Osteocyte (in vitro differentiated cells): Measurements from ENCODE around the gene RHBDF1. TPM values are rescaled to one million over a fixed set of nuclear protein-coding genes. Genes with fewer than 3 reads are reported as not detected.
A peak's percentile ranks its signal among the peaks of the same experiment; 100 is the strongest.
"Not testable (repeated sequence)": the region's sequence is repeated elsewhere in the genome, so short reads cannot be mapped to it uniquely, and the experiment has no call there.

ENCODE experiments used
- DNase-seq: peaks from one replicate; pipeline ENCODE4 v3.0.0; 2021; ENCODE audit warnings: mixed read lengths; ENCODE audit not compliant: unreplicated experiment; ENCODE audit errors: extremely low spot score
- H3K27ac Mint-ChIP-seq: one replicate; pipeline ENCODE4 v1.8.0; 2021; ENCODE audit warnings: mild to moderate bottlenecking, mixed read lengths; ENCODE audit not compliant: unreplicated experiment
- H3K27me3 Mint-ChIP-seq: one replicate; pipeline ENCODE4 v1.8.0; 2021; ENCODE audit warnings: mixed read lengths; ENCODE audit not compliant: unreplicated experiment
- H3K36me3 Mint-ChIP-seq: one replicate; pipeline ENCODE4 v1.8.0; 2021; ENCODE audit warnings: mixed read lengths; ENCODE audit not compliant: unreplicated experiment
- H3K4me1 Mint-ChIP-seq: one replicate; pipeline ENCODE4 v1.8.0; 2021; ENCODE audit warnings: mixed read lengths; ENCODE audit not compliant: unreplicated experiment
- H3K4me3 Mint-ChIP-seq: one replicate; pipeline ENCODE4 v1.8.0; 2021; ENCODE audit warnings: mild to moderate bottlenecking, moderate library complexity, mixed read lengths; ENCODE audit not compliant: unreplicated experiment
- H3K9me3 Mint-ChIP-seq: one replicate; pipeline ENCODE4 v1.8.0; 2021; ENCODE audit warnings: mixed read lengths; ENCODE audit not compliant: unreplicated experiment
- CTCF ChIP-seq: fragments of 200-600 bp; sonication (generic); IDR thresholded peaks from 2 replicates; pipeline ENCODE4 v1.5.0; 2021; ENCODE audit warnings: antibody characterized with exemption, mild to moderate bottlenecking, moderate library complexity
- microRNA-seq: library from miRNA; unstranded; fragments of <30 nt; microRNA quantifications from one replicate; pipeline ENCODE4 v1.1.0, GENCODE V29; 2020; ENCODE audit not compliant: unreplicated experiment
- total RNA-seq: library from RNA; stranded (reverse); gene quantifications from 2 replicates; pipeline ENCODE4 v1.2.1, GENCODE V29; 2021

Gene RHBDF1
- total RNA-seq, 1 donor from 2014 or later = 57.6 TPM

GRCh38 chr16:10772-11171 is 61.7 kb downstream of the RHBDF1 start:
- peak; percentile 94 for DNase-seq
- not testable (repeated sequence) for H3K4me1 Mint-ChIP-seq, H3K9me3 Mint-ChIP-seq, H3K4me3 Mint-ChIP-seq, H3K27ac Mint-ChIP-seq, H3K27me3 Mint-ChIP-seq, H3K36me3 Mint-ChIP-seq
- TF ChIP-seq CTCF = peak; percentile 37

DNA sequence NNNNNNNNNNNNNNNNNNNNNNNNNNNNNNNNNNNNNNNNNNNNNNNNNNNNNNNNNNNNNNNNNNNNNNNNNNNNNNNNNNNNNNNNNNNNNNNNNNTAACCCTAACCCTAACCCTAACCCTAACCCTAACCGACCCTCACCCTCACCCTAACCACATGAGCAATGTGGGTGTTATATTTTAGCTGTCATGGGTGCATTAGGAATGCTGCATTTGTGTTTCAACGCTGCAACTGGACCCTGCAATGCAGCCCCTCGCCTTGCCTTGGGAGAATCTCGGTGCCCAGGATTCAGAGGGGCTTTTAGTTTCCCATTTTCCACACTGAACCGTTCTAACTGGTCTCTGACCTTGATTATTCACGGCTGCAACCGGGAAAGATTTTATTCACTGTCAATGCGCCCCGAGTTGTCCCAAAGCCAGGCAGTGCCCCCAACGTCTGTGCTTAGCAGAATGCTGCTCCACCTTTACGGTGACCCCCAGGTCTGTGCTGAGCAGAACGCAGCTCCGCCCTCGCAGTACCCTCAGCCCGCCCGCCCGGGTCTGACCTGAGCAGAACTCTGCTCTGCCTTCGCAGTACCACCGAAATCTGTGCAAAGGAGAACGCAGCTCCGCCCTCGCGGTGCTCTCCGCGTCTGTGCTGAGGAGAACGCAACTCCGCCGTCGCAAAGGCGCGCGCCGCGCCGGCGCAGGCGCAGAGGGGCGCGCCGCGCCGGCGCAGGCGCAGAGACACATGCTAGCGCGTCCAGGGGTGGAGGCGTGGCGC is 62.3 kb downstream of the RHBDF1 start:
- no peaks in the 10 kb centered on the region for H3K4me1 Mint-ChIP-seq
- peak overlapping the region; percentile 55 for H3K4me3 Mint-ChIP-seq
- H3K27ac Mint-ChIP-seq = no peak overlapping the region
- no peaks in the 10 kb centered on the region for H3K36me3 Mint-ChIP-seq
- no peaks in the 10 kb centered on the region for H3K27me3 Mint-ChIP-seq
- TF ChIP-seq CTCF = no peak
- DNase-seq = peak; percentile 53
- no peaks in the 10 kb centered on the region for H3K9me3 Mint-ChIP-seq

Small RNA genes lying within 50 kb of the gene (microRNA-seq; reads per million reads assigned to microRNA genes)
- not detected for gene MIR6859-4

Other genes with a start within 250 kb of the RHBDF1 start
- 9.9 and 10.3 TPM in 2 replicates for gene POLR3K, start 19.0 kb downstream of the RHBDF1 start, total RNA-seq
- 28.6 and 30.4 TPM in 2 replicates for gene SNRNP25, start 18.8 kb downstream of the RHBDF1 start, total RNA-seq
- gene MPG, start 5.6 kb upstream of the RHBDF1 start, total RNA-seq = 65.9 and 71.6 TPM in 2 replicates
- 45.1 and 45.3 TPM in 2 replicates for gene NPRL3, start 66.0 kb upstream of the RHBDF1 start, total RNA-seq
- gene HBZ, start 80.0 kb upstream of the RHBDF1 start, total RNA-seq = not detected in 2 replicates
- gene HBM, start 93.3 kb upstream of the RHBDF1 start, total RNA-seq = not detected in 2 replicates
- gene HBA2, start 100.2 kb upstream of the RHBDF1 start, total RNA-seq = not detected in 2 replicates
- not detected in 2 replicates for gene HBA1, start 104.0 kb upstream of the RHBDF1 start, total RNA-seq
- gene HBQ1, start 107.8 kb upstream of the RHBDF1 start, total RNA-seq = not detected in 2 replicates
- 103 and 104 TPM in 2 replicates for gene LUC7L, start 156.8 kb upstream of the RHBDF1 start, total RNA-seq
- gene FAM234A, start 162.2 kb upstream of the RHBDF1 start, total RNA-seq = 171 and 185 TPM in 2 replicates
- 6.2 and 9.5 TPM in 2 replicates for gene RGS11, start 203.3 kb upstream of the RHBDF1 start, total RNA-seq
- gene ARHGDIG, start 208.0 kb upstream of the RHBDF1 start, total RNA-seq = 0.54 TPM in 1 of 2 replicates, not detected in the other
- gene PDIA2, start 210.5 kb upstream of the RHBDF1 start, total RNA-seq = not detected in 2 replicates